Panc1 (cell line): ENCODE data around the gene CBL. TPM values are rescaled to one million over a fixed set of nuclear protein-coding genes. Genes with fewer than 3 reads are reported as not detected.

Experiments used
- ATAC-seq: fragments of 200-7000 bp; cut with Tn5 transposase; 2 replicates; pipeline ENCODE4 v1.9.1; 2020; ENCODE audit warnings: mild to moderate bottlenecking, moderate library complexity
- BruUV-seq: library from RNA; stranded (reverse); fragments of 400-500 nt; replicated peaks from 2 replicates; lab custom pipeline; 2021; lab: Mats Ljungman, UMichigan
- CTCF ChIA-PET: fragments of 300-600 bp; sonication (Branson Sonifier 250); formaldehyde crosslinking; loops from one replicate; lab custom pipeline; 2022; ENCODE audit warnings: antibody characterized with exemption; lab: Charles Lee
- POLR2A ChIA-PET: fragments of 300-600 bp; sonication (Branson Sonifier 250); formaldehyde crosslinking; loops from one replicate; lab custom pipeline; 2022; ENCODE audit warnings: antibody characterized with exemption; lab: Charles Lee
- DNase-seq: peaks from one replicate; pipeline ENCODE4 v3.0.0-alpha.2; 2010; ENCODE audit warnings: low read depth, low spot score
- H3K27ac ChIP-seq: 2 replicates; pipeline ENCODE4 v1.5.1; 2011; ENCODE audit warnings: mild to moderate bottlenecking, low read length, inconsistent platforms
- H3K27me3 ChIP-seq: fragments of 200-500 bp; sonication (Bioruptor generic); 2 replicates; pipeline ENCODE4 v1.6.0; 2014; ENCODE audit warnings: low read length, inconsistent platforms; ENCODE audit not compliant: control insufficient read depth, insufficient read depth
- H3K36me3 ChIP-seq: fragments of 200-500 bp; sonication (Bioruptor generic); 2 replicates; pipeline ENCODE4 v1.5.1; 2014; ENCODE audit warnings: inconsistent platforms, mild to moderate bottlenecking, low read length, moderate library complexity; ENCODE audit not compliant: control insufficient read depth, insufficient read depth
- H3K4me1 ChIP-seq: 2 replicates; pipeline ENCODE4 v1.5.1; 2011; ENCODE audit warnings: inconsistent platforms, mild to moderate bottlenecking, low read length, moderate library complexity; ENCODE audit not compliant: control insufficient read depth, insufficient read depth
- H3K4me3 ChIP-seq, 2 experiments: 2 replicates each; pipeline ENCODE4 v1.5.1; 2011 to 2012; ENCODE audit warnings: low read depth in 2 of 2, low read length in 2 of 2, mild to moderate bottlenecking in 2 of 2, inconsistent platforms in 1 of 2, moderate library complexity in 1 of 2
- H3K9me3 ChIP-seq: fragments of 200-500 bp; sonication (Bioruptor generic); 2 replicates; pipeline ENCODE4 v1.5.1; 2014; ENCODE audit warnings: low read depth, mild to moderate bottlenecking, inconsistent platforms, low read length, moderate library complexity; ENCODE audit not compliant: control insufficient read depth, insufficient read depth
- POLR2AphosphoS5 ChIP-seq: IDR thresholded peaks from 2 replicates; pipeline ENCODE4 v1.6.1; 2012; ENCODE audit warnings: mild to moderate bottlenecking, low read depth, low read length, moderate library complexity
- SIN3A ChIP-seq: IDR thresholded peaks from 2 replicates; pipeline ENCODE4 v1.6.1; 2012; ENCODE audit warnings: low read depth, mild to moderate bottlenecking, low read length, moderate library complexity, borderline replicate concordance; ENCODE audit not compliant: insufficient read depth
- TCF7L2 ChIP-seq: IDR thresholded peaks from 2 replicates; pipeline ENCODE4 v1.6.1; 2011; ENCODE audit warnings: mild to moderate bottlenecking, low read depth, low read length, inconsistent platforms
- in situ Hi-C: cut with HindIII; loops from 2 replicates; pipeline ENCODE4 v1.10.0; 2016; ENCODE audit warnings: low sequenced_read_pairs, low pct_unique_long_range_greater_than_20kb
- intact Hi-C: fragments of 100-400 bp; cut with micrococcal nuclease; formaldehyde crosslinking; loops from one replicate; pipeline ENCODE4 v1.10.0; 2022; ENCODE audit not compliant: unreplicated experiment
- total RNA-seq: library from RNA; stranded (reverse); gene quantifications from one replicate; pipeline ENCODE4 v1.2.1, GENCODE V29; 2021; ENCODE audit not compliant: unreplicated experiment
- TF ChIP-seq, protein P1 (sequence below), 2 experiments: IDR thresholded peaks; 2 replicates each; pipeline ENCODE4 v1.6.1; 2011 to 2012; ENCODE audit warnings: low read depth in 2 of 2, control low read depth in 1 of 2, low read length in 1 of 2, mild to moderate bottlenecking in 1 of 2, moderate library complexity in 1 of 2; ENCODE audit not compliant: insufficient read depth in 1 of 2
- TF ChIP-seq, protein P2 (sequence below): fragments of 450-650 bp; IDR thresholded peaks from 2 replicates; pipeline ENCODE4 v1.5.1; 2017; ENCODE audit warnings: mild to moderate bottlenecking

The CBL gene
- total RNA-seq, 1 experiment from 2014 or later: 69.9 TPM

DNA sequence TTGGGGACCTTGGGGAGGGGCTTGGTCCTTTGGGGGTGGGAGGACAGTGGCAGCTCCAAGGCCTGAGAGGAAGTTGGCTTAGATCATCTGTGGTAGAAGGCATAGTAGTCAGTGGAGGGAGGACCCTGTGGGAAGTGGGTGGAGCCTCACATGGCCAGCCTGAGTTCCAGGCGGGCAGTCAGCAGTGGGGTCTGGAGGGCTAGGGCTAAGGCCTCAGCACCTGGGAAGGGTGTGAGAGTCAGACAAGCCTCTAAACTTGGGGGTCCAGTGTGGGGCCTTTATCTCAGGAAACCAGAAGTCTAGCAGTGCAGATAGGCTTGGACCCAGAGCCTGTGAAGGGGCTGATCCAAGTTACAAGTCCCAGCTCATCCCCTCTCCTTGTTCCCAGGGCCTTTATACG lies 33.6 kb upstream of the CBL start:
- ChIA-PET CTCF (no interaction called here), POLR2A (no interaction called here)
- Histone ChIP-seq H3K36me3 (no peaks in the 10 kb centered on the region), H3K27ac (no peak overlapping the region), H3K4me1 (peaks cover 8% of the 10 kb centered on the region), H3K4me3 (no peak overlapping the region), H3K9me3 (no peaks in the 10 kb centered on the region), H3K27me3 (no peaks in the 10 kb centered on the region)
- in situ Hi-C loops (no loop called here), intact Hi-C loops (no loop called here)
- ATAC-seq (no peak), DNase-seq (no peak)
- no TSS peak for BruUV-seq
- no peak for TF ChIP-seq POLR2AphosphoS5

DNA sequence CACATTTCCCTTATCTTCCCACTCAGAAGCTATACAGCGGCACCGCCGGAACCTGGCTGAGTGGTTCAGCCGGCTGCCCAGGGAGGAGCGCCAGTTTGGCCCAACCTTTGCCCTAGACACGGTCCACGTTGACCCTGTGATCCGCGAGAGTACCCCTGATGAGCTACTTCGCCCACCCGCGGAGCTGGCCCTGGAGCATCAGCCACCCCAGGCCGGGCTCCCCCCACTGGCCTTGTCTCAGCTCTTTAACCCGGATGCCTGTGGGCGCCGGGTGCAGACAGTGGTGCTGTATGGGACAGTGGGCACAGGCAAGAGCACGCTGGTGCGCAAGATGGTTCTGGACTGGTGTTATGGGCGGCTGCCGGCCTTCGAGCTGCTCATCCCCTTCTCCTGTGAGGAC lies 32.7 kb upstream of the CBL start:
- no peak for DNase-seq
- 0 out of 2 replicates have a peak, but pooled peaks cover 3% of the 10 kb centered on the region for H3K4me1 ChIP-seq
- TF ChIP-seq, protein P1, sequence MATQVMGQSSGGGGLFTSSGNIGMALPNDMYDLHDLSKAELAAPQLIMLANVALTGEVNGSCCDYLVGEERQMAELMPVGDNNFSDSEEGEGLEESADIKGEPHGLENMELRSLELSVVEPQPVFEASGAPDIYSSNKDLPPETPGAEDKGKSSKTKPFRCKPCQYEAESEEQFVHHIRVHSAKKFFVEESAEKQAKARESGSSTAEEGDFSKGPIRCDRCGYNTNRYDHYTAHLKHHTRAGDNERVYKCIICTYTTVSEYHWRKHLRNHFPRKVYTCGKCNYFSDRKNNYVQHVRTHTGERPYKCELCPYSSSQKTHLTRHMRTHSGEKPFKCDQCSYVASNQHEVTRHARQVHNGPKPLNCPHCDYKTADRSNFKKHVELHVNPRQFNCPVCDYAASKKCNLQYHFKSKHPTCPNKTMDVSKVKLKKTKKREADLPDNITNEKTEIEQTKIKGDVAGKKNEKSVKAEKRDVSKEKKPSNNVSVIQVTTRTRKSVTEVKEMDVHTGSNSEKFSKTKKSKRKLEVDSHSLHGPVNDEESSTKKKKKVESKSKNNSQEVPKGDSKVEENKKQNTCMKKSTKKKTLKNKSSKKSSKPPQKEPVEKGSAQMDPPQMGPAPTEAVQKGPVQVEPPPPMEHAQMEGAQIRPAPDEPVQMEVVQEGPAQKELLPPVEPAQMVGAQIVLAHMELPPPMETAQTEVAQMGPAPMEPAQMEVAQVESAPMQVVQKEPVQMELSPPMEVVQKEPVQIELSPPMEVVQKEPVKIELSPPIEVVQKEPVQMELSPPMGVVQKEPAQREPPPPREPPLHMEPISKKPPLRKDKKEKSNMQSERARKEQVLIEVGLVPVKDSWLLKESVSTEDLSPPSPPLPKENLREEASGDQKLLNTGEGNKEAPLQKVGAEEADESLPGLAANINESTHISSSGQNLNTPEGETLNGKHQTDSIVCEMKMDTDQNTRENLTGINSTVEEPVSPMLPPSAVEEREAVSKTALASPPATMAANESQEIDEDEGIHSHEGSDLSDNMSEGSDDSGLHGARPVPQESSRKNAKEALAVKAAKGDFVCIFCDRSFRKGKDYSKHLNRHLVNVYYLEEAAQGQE (IDR thresholded peaks at IDR 0.05; ENCODE audit: insufficient read depth in 1 of 2, low read depth in 2 of 2, low read length in 1 of 2): no peak
- TF ChIP-seq TCF7L2 (no peak), SIN3A (no peak), POLR2AphosphoS5 (no peak)
- TF ChIP-seq, protein P2, sequence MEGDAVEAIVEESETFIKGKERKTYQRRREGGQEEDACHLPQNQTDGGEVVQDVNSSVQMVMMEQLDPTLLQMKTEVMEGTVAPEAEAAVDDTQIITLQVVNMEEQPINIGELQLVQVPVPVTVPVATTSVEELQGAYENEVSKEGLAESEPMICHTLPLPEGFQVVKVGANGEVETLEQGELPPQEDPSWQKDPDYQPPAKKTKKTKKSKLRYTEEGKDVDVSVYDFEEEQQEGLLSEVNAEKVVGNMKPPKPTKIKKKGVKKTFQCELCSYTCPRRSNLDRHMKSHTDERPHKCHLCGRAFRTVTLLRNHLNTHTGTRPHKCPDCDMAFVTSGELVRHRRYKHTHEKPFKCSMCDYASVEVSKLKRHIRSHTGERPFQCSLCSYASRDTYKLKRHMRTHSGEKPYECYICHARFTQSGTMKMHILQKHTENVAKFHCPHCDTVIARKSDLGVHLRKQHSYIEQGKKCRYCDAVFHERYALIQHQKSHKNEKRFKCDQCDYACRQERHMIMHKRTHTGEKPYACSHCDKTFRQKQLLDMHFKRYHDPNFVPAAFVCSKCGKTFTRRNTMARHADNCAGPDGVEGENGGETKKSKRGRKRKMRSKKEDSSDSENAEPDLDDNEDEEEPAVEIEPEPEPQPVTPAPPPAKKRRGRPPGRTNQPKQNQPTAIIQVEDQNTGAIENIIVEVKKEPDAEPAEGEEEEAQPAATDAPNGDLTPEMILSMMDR: no peak
- intact Hi-C loops: no loop called here
- ChIA-PET POLR2A (interaction anchor here (0.6 kb wide), 1 partner anchor 51 kb away, joined by 4 read pairs; no protein-coding TSS in a partner anchor), CTCF (no interaction called here)
- H3K27me3 ChIP-seq: no peaks in the 10 kb centered on the region
- no TSS peak for BruUV-seq
- ATAC-seq: no peak
- no peaks in the 10 kb centered on the region for H3K36me3 ChIP-seq
- no peaks in the 10 kb centered on the region for H3K9me3 ChIP-seq
- H3K27ac ChIP-seq: no peak overlapping the region
- H3K4me3 ChIP-seq: no peak overlapping the region
- in situ Hi-C loops: no loop called here

DNA sequence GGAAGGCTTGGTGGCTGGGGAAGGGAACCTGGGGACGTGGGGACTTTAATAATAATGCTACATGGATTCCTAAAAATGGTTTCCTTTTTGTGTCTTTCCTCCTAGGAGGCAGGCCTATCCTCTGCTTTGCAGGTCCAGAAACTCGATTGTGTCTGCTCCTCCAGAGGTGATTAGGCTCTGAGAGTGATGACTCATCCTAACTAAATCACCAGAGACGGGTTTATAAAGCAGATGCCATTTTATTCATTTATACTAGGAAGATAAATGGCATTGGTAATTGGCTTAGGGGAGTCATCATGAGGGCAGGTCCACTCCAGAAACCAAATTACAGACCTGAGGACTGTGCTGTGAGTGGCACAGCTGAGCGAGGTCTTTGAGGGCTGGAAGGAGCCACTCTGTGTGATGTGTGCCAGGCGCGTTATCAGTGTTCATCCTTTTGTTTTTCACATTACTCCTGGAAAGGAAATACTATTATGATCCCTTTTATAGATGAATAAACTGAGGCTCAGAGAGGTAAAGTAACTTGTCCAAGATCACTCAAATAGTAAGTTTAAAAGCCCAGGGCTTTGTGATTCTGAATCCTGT lies 30.6 kb upstream of the CBL start:
- no peak for ATAC-seq
- no TSS peak for BruUV-seq
- intact Hi-C loops (no loop called here), in situ Hi-C loops (no loop called here)
- CTCF ChIA-PET: no interaction called here
- TF ChIP-seq POLR2AphosphoS5: no peak
- TF ChIP-seq, protein P2: no peak
- no peak for TF ChIP-seq TCF7L2
- no peak for TF ChIP-seq SIN3A
- TF ChIP-seq, protein P1 (IDR thresholded peaks at IDR 0.05; ENCODE audit: insufficient read depth in 1 of 2, low read depth in 2 of 2, low read length in 1 of 2): no peak
- DNase-seq: no peak
- Histone ChIP-seq H3K9me3 (no peaks in the 10 kb centered on the region), H3K4me1 (no peaks in the 10 kb centered on the region), H3K27ac (no peak overlapping the region), H3K27me3 (no peaks in the 10 kb centered on the region), H3K36me3 (no peaks in the 10 kb centered on the region), H3K4me3 (no peak overlapping the region)
- POLR2A ChIA-PET: no interaction called here
